Right atrium auricular region (tissue), 2 donors: ENCODE measurements around the gene RASSF8. TPM values are rescaled to one million over a fixed set of nuclear protein-coding genes. Genes with fewer than 3 reads are reported as not detected.

ENCODE experiments used
- DNase-seq: peaks from one replicate; pipeline ENCODE4 v3.0.0-alpha.2; 2019; ENCODE audit warnings: low spot score
- H3K27ac ChIP-seq, 2 donors: fragments of 200-600 bp; sonication (generic); 1 replicate in 1 of 2; 2 replicates in 1 of 2; pipeline ENCODE4 v1.5.1; 2016 to 2019
- H3K27me3 ChIP-seq, 2 donors: fragments of 200-600 bp; sonication (generic); one replicate each; pipeline versions ENCODE4 v1.5.1 to v1.6.0; 2017 to 2019
- H3K36me3 ChIP-seq: fragments of 200-600 bp; sonication (generic); one replicate; pipeline ENCODE4 v1.5.1; 2016
- H3K4me1 ChIP-seq, 2 donors: fragments of 200-600 bp; sonication (generic); one replicate each; pipeline versions ENCODE4 v1.5.1 to v1.6.0; 2017 to 2019
- H3K4me3 ChIP-seq, 2 donors: fragments of 200-600 bp; sonication (generic); 1 replicate in 1 of 2; 2 replicates in 1 of 2; pipeline ENCODE4 v1.5.1; 2017 to 2019; ENCODE audit warnings: mild to moderate bottlenecking in 1 of 2, moderate library complexity in 1 of 2
- H3K9me3 ChIP-seq, 2 donors: fragments of 200-600 bp; sonication (generic); one replicate each; pipeline ENCODE4 v1.5.1; 2019
- total RNA-seq, 2 donors: library from RNA; depleted of rRNA; stranded (reverse); fragments of >200 nt; gene quantifications; one replicate each; pipeline ENCODE4 v1.1.0, GENCODE V29; 2016
- TF ChIP-seq, protein P1 (sequence below), 2 donors: fragments of 200-600 bp; sonication (generic); IDR thresholded peaks; one replicate each; pipeline ENCODE4 v1.5.1; 2019; ENCODE audit warnings: antibody characterized with exemption in 2 of 2

RASSF8 gene
- total RNA-seq, 2 donors from 2014 or later = 44.4 to 67.4 TPM

DNA sequence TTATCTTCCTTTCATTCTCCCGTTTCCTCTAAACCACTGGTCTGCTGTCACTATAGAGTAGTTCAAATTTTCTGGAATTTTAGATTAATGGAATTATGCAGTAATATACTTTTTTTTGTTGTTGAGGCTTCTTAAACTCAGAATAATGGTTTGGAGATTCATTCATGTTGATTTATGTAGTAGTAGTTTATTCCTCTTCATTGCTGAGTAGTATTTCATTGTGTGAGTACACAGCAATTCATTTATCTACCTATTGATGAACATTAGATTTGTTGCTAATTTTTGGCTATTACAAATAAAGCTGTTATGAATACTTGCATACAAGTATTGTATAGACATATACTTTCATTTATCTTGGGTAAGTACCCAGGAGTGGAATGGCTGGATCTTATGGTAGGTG is 7.2 kb downstream of the RASSF8 start:
- peaks cover 0 to 64% of the 10 kb centered on the region in 2 donors for H3K4me1 ChIP-seq
- H3K27me3 ChIP-seq = no peaks in the 10 kb centered on the region
- H3K4me3 ChIP-seq = no peak overlapping the region
- TF ChIP-seq, protein P1, sequence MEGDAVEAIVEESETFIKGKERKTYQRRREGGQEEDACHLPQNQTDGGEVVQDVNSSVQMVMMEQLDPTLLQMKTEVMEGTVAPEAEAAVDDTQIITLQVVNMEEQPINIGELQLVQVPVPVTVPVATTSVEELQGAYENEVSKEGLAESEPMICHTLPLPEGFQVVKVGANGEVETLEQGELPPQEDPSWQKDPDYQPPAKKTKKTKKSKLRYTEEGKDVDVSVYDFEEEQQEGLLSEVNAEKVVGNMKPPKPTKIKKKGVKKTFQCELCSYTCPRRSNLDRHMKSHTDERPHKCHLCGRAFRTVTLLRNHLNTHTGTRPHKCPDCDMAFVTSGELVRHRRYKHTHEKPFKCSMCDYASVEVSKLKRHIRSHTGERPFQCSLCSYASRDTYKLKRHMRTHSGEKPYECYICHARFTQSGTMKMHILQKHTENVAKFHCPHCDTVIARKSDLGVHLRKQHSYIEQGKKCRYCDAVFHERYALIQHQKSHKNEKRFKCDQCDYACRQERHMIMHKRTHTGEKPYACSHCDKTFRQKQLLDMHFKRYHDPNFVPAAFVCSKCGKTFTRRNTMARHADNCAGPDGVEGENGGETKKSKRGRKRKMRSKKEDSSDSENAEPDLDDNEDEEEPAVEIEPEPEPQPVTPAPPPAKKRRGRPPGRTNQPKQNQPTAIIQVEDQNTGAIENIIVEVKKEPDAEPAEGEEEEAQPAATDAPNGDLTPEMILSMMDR (IDR thresholded peaks at IDR 0.05) = no peak
- no peaks in the 10 kb centered on the region for H3K9me3 ChIP-seq
- no peak for DNase-seq
- no peaks in the 10 kb centered on the region for H3K36me3 ChIP-seq
- H3K27ac ChIP-seq = no peak overlapping the region

- Histone ChIP-seq H3K27me3 (no peaks in the 10 kb centered on the region), H3K9me3 (no peaks in the 10 kb centered on the region), H3K36me3 (no peaks in the 10 kb centered on the region), H3K4me1 (peaks cover 0 to 69% of the 10 kb centered on the region in 2 donors), H3K27ac (no peak overlapping the region), H3K4me3 (no peak overlapping the region)
- DNase-seq = no peak
- TF ChIP-seq, protein P1 (IDR thresholded peaks at IDR 0.05) = no peak
Observed at GRCh38 chr12:25970082-25970481, 11.6 kb downstream of the RASSF8 start.

DNA sequence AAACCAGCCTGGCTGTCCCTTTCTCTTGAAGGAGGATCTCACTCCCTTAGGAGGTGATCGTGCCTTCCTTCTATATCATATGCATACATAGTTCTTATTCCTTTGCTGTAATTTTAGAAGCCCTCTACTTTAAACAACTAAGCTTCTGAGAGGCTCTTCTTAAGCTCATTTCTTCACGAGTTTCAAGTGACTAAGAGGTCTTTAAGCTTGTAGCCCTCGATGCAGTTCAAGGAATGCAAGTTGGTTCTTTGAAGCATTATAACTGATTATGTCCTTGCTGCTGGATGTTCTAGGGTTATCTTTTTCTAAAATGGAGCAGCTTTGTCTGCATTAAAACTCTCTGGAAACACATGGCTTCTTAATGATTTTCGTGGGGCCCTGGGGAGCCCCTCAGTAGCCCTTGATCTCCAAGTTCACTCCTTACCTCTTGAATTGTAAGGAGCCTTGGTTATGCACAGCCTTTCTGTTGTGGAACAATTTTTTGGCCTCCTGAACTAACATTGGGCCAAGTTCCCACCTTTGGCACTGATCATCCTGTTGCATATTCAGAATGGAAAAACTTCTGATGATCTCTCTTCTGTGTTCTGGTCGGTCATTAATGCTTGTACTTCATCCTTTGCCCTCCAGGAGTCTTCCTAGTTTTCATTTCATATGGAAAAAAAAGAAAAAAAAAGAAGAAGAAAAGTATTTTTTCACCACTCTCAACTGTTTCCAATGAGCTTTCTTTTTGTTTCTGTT is 12.6 kb downstream of the RASSF8 start:
- Histone ChIP-seq H3K36me3 (no peaks in the 10 kb centered on the region), H3K27me3 (no peaks in the 10 kb centered on the region), H3K27ac (no peak overlapping the region), H3K4me1 (peaks cover 0 to 78% of the 10 kb centered on the region in 2 donors), H3K9me3 (no peaks in the 10 kb centered on the region), H3K4me3 (no peak overlapping the region)
- TF ChIP-seq, protein P1 (IDR thresholded peaks at IDR 0.05) = peak in 1 of 2 donors; percentile 26
- no peak for DNase-seq

DNA sequence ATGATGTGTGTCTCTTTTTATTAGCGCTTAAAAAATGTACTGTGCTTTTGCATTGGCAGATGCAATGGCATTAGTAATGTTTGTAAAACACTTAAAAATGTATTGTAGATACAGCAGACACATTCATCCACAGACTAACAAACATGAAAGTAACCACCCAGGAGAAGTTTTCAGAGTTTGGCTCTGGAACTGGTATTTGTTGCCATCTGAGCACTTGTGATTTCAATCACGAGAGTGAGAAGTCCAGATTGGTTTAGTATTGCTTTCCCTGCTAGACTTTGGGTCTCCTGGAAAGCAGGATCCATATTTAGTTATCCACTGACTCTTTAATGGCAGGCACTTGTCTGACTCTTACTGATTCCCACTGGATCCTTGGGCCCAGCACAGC is 13.2 kb downstream of the RASSF8 start:
- no peak for DNase-seq
- Histone ChIP-seq H3K27ac (no peak overlapping the region), H3K27me3 (no peaks in the 10 kb centered on the region), H3K4me3 (no peak overlapping the region), H3K36me3 (no peaks in the 10 kb centered on the region), H3K9me3 (no peaks in the 10 kb centered on the region), H3K4me1 (peaks cover 0 to 83% of the 10 kb centered on the region in 2 donors)
- TF ChIP-seq, protein P1 (IDR thresholded peaks at IDR 0.05) = no peak

- no peaks in the 10 kb centered on the region for H3K9me3 ChIP-seq
- no peaks in the 10 kb centered on the region for H3K27me3 ChIP-seq
- DNase-seq = no peak
- H3K4me3 ChIP-seq = no peak overlapping the region
- H3K27ac ChIP-seq = no peak overlapping the region
- H3K4me1 ChIP-seq = peaks cover 0 to 87% of the 10 kb centered on the region in 2 donors
- no peaks in the 10 kb centered on the region for H3K36me3 ChIP-seq
- TF ChIP-seq, protein P1 (IDR thresholded peaks at IDR 0.05) = no peak
Observed at GRCh38 chr12:25972783-25973182, 14.3 kb downstream of the RASSF8 start.

DNA sequence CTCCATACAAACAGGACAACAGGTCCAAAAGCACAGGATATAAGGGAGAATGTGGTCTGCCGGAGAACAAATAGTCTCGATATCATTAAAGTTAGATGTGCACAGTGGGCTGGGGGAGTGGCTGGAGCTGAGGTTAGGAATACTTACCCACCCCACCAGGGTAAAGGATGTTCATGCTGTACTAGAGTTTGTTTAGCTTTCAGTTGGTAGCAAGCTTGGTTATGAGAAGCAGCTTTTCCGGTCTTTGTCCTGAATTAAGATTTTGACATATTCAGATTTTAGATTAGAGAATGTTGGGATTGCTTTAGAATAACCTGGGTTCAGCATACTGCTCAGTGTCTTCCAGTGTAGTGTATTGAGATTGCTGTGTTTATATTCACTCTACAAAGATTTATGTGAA is 16.7 kb downstream of the RASSF8 start:
- DNase-seq = no peak
- Histone ChIP-seq H3K9me3 (no peaks in the 10 kb centered on the region), H3K36me3 (no peaks in the 10 kb centered on the region), H3K27me3 (no peaks in the 10 kb centered on the region), H3K27ac (no peak overlapping the region), H3K4me1 (peaks cover 0 to 87% of the 10 kb centered on the region in 2 donors), H3K4me3 (no peak overlapping the region)
- TF ChIP-seq, protein P1 (IDR thresholded peaks at IDR 0.05) = no peak
